CD14-positive monocyte (primary cell): ENCODE data around the gene LAMTOR1. TPM values are rescaled to one million over a fixed set of nuclear protein-coding genes. Genes with fewer than 3 reads are reported as not detected.

ENCODE experiments used
- DNase-seq, 3 donors: peaks; one replicate each; pipeline ENCODE4 v3.0.0-alpha.2; 2011 to 2022
- H2AFZ ChIP-seq: 2 replicates; pipeline ENCODE4 v1.6.0; 2012; ENCODE audit warnings: mild to moderate bottlenecking, low read depth, low read length, inconsistent platforms; ENCODE audit not compliant: insufficient read depth, poor library complexity, severe bottlenecking
- H3K27ac ChIP-seq, 2 donors: 1 replicate in 1 of 2; 2 replicates in 1 of 2; pipeline ENCODE4 v1.5.1; 2012 to 2013; ENCODE audit warnings: low read length in 2 of 2, control low read depth in 1 of 2, inconsistent platforms in 1 of 2, low read depth in 1 of 2, mild to moderate bottlenecking in 1 of 2
- H3K27me3 ChIP-seq, 2 donors: one replicate each; pipeline versions ENCODE4 v1.6.0 to v1.6.1; 2011 to 2013; ENCODE audit warnings: low read length in 2 of 2; ENCODE audit not compliant: control insufficient read depth in 2 of 2, insufficient read depth in 2 of 2
- H3K36me3 ChIP-seq, 2 donors: replicated peaks in 1 of 2; 1 replicate in 1 of 2; 2 replicates in 1 of 2; pipeline versions ENCODE4 v1.5.1 to v1.6.1; 2012 to 2013; ENCODE audit warnings: low read length in 2 of 2, control low read depth in 1 of 2, inconsistent platforms in 1 of 2, mild to moderate bottlenecking in 1 of 2; ENCODE audit not compliant: insufficient read depth in 2 of 2, control insufficient read depth in 1 of 2
- H3K4me1 ChIP-seq, 2 donors: 1 replicate in 1 of 2; 2 replicates in 1 of 2; pipeline versions ENCODE4 v1.5.1 to v1.6.1; 2012 to 2013; ENCODE audit warnings: low read length in 2 of 2, control low read depth in 1 of 2, inconsistent platforms in 1 of 2, mild to moderate bottlenecking in 1 of 2, moderate library complexity in 1 of 2; ENCODE audit not compliant: insufficient read depth in 2 of 2, control insufficient read depth in 1 of 2
- H3K4me2 ChIP-seq: replicated peaks from 2 replicates; pipeline ENCODE3; 2012; ENCODE audit warnings: low read length, moderate library complexity, mild to moderate bottlenecking; ENCODE audit not compliant: poor library complexity, severe bottlenecking; ENCODE audit errors: extremely low read depth
- H3K4me3 ChIP-seq, 3 experiments: fragments of 200-600 bp in 1 of 3; sonication (generic) in 1 of 3; replicated peaks in 1 of 3; 1 replicate in 2 of 3; 2 replicates in 1 of 3; pipeline ENCODE4 v1.5.1; 2011 to 2013; ENCODE audit warnings: low read length in 3 of 3, mild to moderate bottlenecking in 3 of 3, control low read depth in 2 of 3, low read depth in 2 of 3, inconsistent platforms in 1 of 3, moderate library complexity in 1 of 3
- H3K79me2 ChIP-seq: 2 replicates; pipeline ENCODE4 v1.6.0; 2012; ENCODE audit warnings: mild to moderate bottlenecking, control low read depth, inconsistent platforms, low read length, moderate library complexity; ENCODE audit not compliant: insufficient read depth
- H3K9ac ChIP-seq: 2 replicates; pipeline ENCODE4 v1.6.0; 2017; ENCODE audit warnings: low read length, mild to moderate bottlenecking; ENCODE audit not compliant: insufficient read depth, poor library complexity, severe bottlenecking
- H3K9me3 ChIP-seq, 2 donors: replicated peaks in 1 of 2; 1 replicate in 1 of 2; 2 replicates in 1 of 2; pipeline versions ENCODE4 v1.5.1 to v1.6.1; 2012 to 2013; ENCODE audit warnings: low read length in 2 of 2, control low read depth in 1 of 2; ENCODE audit not compliant: control insufficient read depth in 1 of 2, insufficient read depth in 1 of 2
- H4K20me1 ChIP-seq: 2 replicates; pipeline ENCODE4 v1.6.0; 2012; ENCODE audit warnings: mild to moderate bottlenecking, low read length, control low read depth, moderate library complexity; ENCODE audit not compliant: insufficient read depth
- H3K27ac Mint-ChIP-seq, 7 donors: one replicate each; pipeline ENCODE4 v1.8.0; 2020; ENCODE audit warnings: mild to moderate bottlenecking in 7 of 7, mixed read lengths in 7 of 7, moderate library complexity in 6 of 7, inconsistent platforms in 2 of 7
- H3K27me3 Mint-ChIP-seq, 3 donors: one replicate each; pipeline ENCODE4 v1.8.0; 2021 to 2022; ENCODE audit warnings: low read depth in 3 of 3, mild to moderate bottlenecking in 3 of 3, mixed read lengths in 3 of 3, moderate library complexity in 3 of 3, inconsistent platforms in 1 of 3
- H3K36me3 Mint-ChIP-seq, 2 donors: one replicate each; pipeline ENCODE4 v1.8.0; 2020; ENCODE audit warnings: mixed read lengths in 2 of 2, inconsistent platforms in 1 of 2, mild to moderate bottlenecking in 1 of 2
- H3K4me1 Mint-ChIP-seq: one replicate; pipeline ENCODE4 v1.8.0; 2020; ENCODE audit warnings: mild to moderate bottlenecking, mixed read lengths
- H3K4me3 Mint-ChIP-seq, 2 donors: one replicate each; pipeline ENCODE4 v1.8.0; 2020; ENCODE audit warnings: mild to moderate bottlenecking in 2 of 2, mixed read lengths in 2 of 2, moderate library complexity in 1 of 2
- H3K9me3 Mint-ChIP-seq, 7 donors: one replicate each; pipeline ENCODE4 v1.8.0; 2020 to 2022; ENCODE audit warnings: mixed read lengths in 7 of 7, mild to moderate bottlenecking in 6 of 7, moderate library complexity in 6 of 7, inconsistent platforms in 2 of 7
- CTCF ChIP-seq: fragments of 200-600 bp; IDR thresholded peaks from one replicate; pipeline ENCODE4 v1.8.0; 2022; ENCODE audit warnings: antibody characterized with exemption, mild to moderate bottlenecking
- WGBS: methylation state at CpG from one replicate; pipeline ENCODE4 v1.1.5; 2013; ENCODE audit warnings: missing lambda C conversion rate; ENCODE audit not compliant: insufficient coverage; 5-methylcytosine and 5-hydroxymethylcytosine counted together
- intact Hi-C, 2 donors: fragments of 100-400 bp; cut with micrococcal nuclease; formaldehyde crosslinking; loops; one replicate each; pipeline versions ENCODE4 v1.15.0 to v1.15.1; 2023
- polyA plus RNA-seq, 3 donors: library from polyadenylated mRNA; depleted of rRNA in 1 of 3; unstranded in 2 of 3; stranded (reverse) in 1 of 3; fragments of 300-500 nt in 2 of 3; fragments of >200 nt in 1 of 3; fragmentation: Illumina TruSeq in 2 of 3; gene quantifications; 1 replicate in 2 of 3; 2 replicates in 1 of 3; pipeline ENCODE4 v1.2.3, GENCODE V29; 2012 to 2021

LAMTOR1 gene
- polyA plus RNA-seq, 3 donors, result 224 to 292 (median 256) TPM

GRCh38 chr11:72084965-72085364, 18.1 kb downstream of the LAMTOR1 start:
- Histone ChIP-seq H3K4me3 (no peak overlapping the region), H3K36me3 (peaks cover 22 to 46% of the 10 kb centered on the region in 2 donors), H3K4me1 (peaks cover 20 to 25% of the 10 kb centered on the region in 2 donors), H2AFZ (no peak overlapping the region), H3K9me3 (no peaks in the 10 kb centered on the region), H3K9ac (no peak overlapping the region), H3K4me2 (no peak overlapping the region), H4K20me1 (peaks cover 4% of the 10 kb centered on the region), H3K27ac (no peak overlapping the region), H3K27me3 (no peaks in the 10 kb centered on the region), H3K79me2 (peaks cover 9% of the 10 kb centered on the region)
- Mint-ChIP-seq H3K27ac (no peak overlapping the region), H3K9me3 (no peaks in the 10 kb centered on the region), H3K4me3 (no peak overlapping the region), H3K27me3 (peaks cover 0 to 2% (median 0%) of the 10 kb centered on the region in 3 donors), H3K4me1 (peaks cover 25% of the 10 kb centered on the region), H3K36me3 (peaks cover 38% of the 10 kb centered on the region in 2 donors)
- no CpG with 5 or more reads among the region's 1 CpG for WGBS
- DNase-seq, result no peak
- no peak for TF ChIP-seq CTCF
- intact Hi-C loops, result loop anchor here in 1 of 2 donors (5.0 kb wide), 1 partner anchor 58 kb away; no protein-coding TSS in a partner anchor

GRCh38 chr11:72084076-72084475, 19.0 kb downstream of the LAMTOR1 start:
- Histone ChIP-seq H4K20me1 (no peaks in the 10 kb centered on the region), H3K36me3 (peaks cover 13 to 37% of the 10 kb centered on the region in 2 donors), H3K9ac (no peak overlapping the region), H3K27ac (no peak overlapping the region), H3K4me1 (peaks cover 29 to 34% of the 10 kb centered on the region in 2 donors), H3K9me3 (no peaks in the 10 kb centered on the region), H2AFZ (no peak overlapping the region), H3K27me3 (no peaks in the 10 kb centered on the region), H3K79me2 (peaks cover 17% of the 10 kb centered on the region), H3K4me3 (no peak overlapping the region), H3K4me2 (no peak overlapping the region)
- Mint-ChIP-seq H3K36me3 (peaks cover 29% of the 10 kb centered on the region in 2 donors), H3K27me3 (peaks cover 0 to under 1% (median 0%) of the 10 kb centered on the region in 3 donors), H3K9me3 (no peaks in the 10 kb centered on the region), H3K27ac (no peak overlapping the region), H3K4me3 (no peak overlapping the region), H3K4me1 (peaks cover 31% of the 10 kb centered on the region)
- no peak for DNase-seq
- WGBS, result 100% methylated on average over 1 of the region's 4 CpGs
- no peak for TF ChIP-seq CTCF
- intact Hi-C loops, result no loop called here
